ENCODE results near the gene SLIT1. TPM values are rescaled to one million over a fixed set of nuclear protein-coding genes. Genes with fewer than 3 reads are reported as not detected.

SLIT1 gene
- total RNA-seq, 1 donor: not detected

DNA sequence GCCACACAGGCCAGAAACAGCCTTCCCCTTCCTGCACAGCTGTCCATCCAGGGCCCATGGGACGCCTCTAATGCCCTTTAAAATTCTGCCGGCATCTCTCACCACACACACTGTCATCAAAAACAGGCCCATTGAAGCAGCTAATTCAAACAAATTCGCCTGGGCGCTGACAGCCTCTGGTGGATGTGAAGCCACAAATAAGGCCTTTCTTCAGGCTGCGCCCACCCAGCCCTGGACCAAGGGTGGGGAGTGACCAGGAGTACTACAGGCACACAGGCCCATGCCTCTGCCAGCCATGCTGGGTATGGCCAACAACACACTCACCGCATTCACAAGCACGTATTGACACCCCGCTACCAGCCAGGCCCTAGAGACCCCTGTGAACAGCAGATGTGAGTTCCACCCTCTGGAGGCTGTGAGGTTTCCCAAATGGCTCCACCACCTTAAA is 54.6 kb downstream of the SLIT1 start:
- no peaks in the 10 kb centered on the region for H3K4me1 ChIP-seq (ENCODE audit: insufficient read depth, low read length)
- no peak for DNase-seq (ENCODE audit: insufficient read length, low spot score, missing footprints)
- H2AFZ ChIP-seq (ENCODE audit: low read length): no peak overlapping the region
- H4K20me1 ChIP-seq (ENCODE audit: insufficient read depth, low read length): no peaks in the 10 kb centered on the region
- peaks cover 19% of the 10 kb centered on the region for H3K27me3 ChIP-seq (ENCODE audit: insufficient read depth, low read length)
- no peak overlapping the region for H3K4me2 ChIP-seq (ENCODE audit: insufficient read depth, low read length)
- H3K36me3 ChIP-seq (ENCODE audit: insufficient read depth, low read length): no peaks in the 10 kb centered on the region
- TF ChIP-seq, protein P1, sequence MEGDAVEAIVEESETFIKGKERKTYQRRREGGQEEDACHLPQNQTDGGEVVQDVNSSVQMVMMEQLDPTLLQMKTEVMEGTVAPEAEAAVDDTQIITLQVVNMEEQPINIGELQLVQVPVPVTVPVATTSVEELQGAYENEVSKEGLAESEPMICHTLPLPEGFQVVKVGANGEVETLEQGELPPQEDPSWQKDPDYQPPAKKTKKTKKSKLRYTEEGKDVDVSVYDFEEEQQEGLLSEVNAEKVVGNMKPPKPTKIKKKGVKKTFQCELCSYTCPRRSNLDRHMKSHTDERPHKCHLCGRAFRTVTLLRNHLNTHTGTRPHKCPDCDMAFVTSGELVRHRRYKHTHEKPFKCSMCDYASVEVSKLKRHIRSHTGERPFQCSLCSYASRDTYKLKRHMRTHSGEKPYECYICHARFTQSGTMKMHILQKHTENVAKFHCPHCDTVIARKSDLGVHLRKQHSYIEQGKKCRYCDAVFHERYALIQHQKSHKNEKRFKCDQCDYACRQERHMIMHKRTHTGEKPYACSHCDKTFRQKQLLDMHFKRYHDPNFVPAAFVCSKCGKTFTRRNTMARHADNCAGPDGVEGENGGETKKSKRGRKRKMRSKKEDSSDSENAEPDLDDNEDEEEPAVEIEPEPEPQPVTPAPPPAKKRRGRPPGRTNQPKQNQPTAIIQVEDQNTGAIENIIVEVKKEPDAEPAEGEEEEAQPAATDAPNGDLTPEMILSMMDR (IDR thresholded peaks at IDR 0.05; ENCODE audit: extremely low read depth, low read depth, low read length): no peak
- no peaks in the 10 kb centered on the region for H3K9me3 ChIP-seq (ENCODE audit: low read depth, low read length)
- H3K79me2 ChIP-seq (ENCODE audit: insufficient read depth, low read length): no peaks in the 10 kb centered on the region
- H3K27ac ChIP-seq (ENCODE audit: low read depth, low read length): no peak overlapping the region
- H3K4me3 ChIP-seq (ENCODE audit: insufficient read depth, low read length): no peak overlapping the region

DNA sequence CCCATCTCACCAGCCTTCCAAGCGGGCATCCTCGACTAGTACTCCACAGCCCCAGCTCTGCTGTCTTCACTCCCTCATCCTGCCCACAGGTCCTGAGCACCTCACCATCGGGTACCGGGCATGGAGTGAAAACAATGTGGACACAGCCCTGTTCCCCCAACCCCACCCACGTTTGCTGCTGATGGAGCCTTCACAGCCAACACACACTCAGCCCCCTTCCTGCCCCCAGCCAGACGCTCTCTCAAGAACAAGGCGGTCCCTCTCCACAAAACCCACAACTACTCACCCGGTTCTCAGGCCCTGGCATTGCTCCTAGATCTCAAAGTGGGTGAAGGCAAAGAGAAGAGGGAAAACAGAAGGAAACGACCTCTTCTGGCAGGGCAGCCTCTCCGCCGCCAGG is 56.1 kb downstream of the SLIT1 start:
- Histone ChIP-seq H3K4me1 (ENCODE audit: insufficient read depth, low read length) (no peaks in the 10 kb centered on the region), H2AFZ (ENCODE audit: low read length) (no peak overlapping the region), H3K4me3 (ENCODE audit: insufficient read depth, low read length) (no peak overlapping the region), H4K20me1 (ENCODE audit: insufficient read depth, low read length) (no peaks in the 10 kb centered on the region), H3K9me3 (ENCODE audit: low read depth, low read length) (no peaks in the 10 kb centered on the region), H3K27me3 (ENCODE audit: insufficient read depth, low read length) (peaks cover 19% of the 10 kb centered on the region), H3K4me2 (ENCODE audit: insufficient read depth, low read length) (no peak overlapping the region), H3K79me2 (ENCODE audit: insufficient read depth, low read length) (no peaks in the 10 kb centered on the region), H3K36me3 (ENCODE audit: insufficient read depth, low read length) (no peaks in the 10 kb centered on the region), H3K27ac (ENCODE audit: low read depth, low read length) (no peak overlapping the region)
- TF ChIP-seq, protein P1 (IDR thresholded peaks at IDR 0.05; ENCODE audit: extremely low read depth, low read depth, low read length): no peak
- no peak for DNase-seq (ENCODE audit: insufficient read length, low spot score, missing footprints)

DNA sequence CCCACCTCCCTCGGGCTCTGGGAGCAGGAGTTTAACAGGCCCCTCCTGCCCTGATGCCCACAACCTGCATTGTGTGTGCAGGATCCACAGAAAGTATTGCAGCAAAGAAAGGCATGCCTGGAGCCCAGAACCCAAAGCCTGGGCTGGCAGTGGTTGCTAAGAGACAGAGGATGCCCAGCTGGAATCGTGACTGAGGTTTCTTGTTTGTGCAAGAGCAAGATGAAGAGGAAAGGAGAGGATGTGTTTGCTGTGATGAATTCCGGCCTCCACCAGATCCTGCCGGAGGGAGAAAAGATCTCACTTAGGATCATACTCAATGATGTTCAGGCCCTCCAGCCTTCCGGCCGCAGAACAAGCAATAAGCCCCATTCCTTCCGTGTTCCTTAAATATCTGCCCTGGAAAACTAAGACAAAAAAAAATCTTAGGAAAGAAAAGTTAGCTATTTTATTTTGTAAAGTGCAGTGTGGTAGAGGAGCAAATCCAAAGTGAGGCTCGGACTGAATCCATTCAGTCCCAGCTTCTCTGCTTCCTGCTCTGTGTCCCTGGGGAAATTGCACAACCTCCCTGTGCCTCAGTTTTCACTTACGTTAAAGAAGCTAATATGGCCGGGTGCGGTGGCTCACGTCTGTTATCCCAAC is 57.1 kb downstream of the SLIT1 start:
- H3K27ac ChIP-seq (ENCODE audit: low read depth, low read length): no peak overlapping the region
- no peak overlapping the region for H2AFZ ChIP-seq (ENCODE audit: low read length)
- no peaks in the 10 kb centered on the region for H3K36me3 ChIP-seq (ENCODE audit: insufficient read depth, low read length)
- H4K20me1 ChIP-seq (ENCODE audit: insufficient read depth, low read length): no peaks in the 10 kb centered on the region
- H3K27me3 ChIP-seq (ENCODE audit: insufficient read depth, low read length): peaks cover 22% of the 10 kb centered on the region
- no peaks in the 10 kb centered on the region for H3K79me2 ChIP-seq (ENCODE audit: insufficient read depth, low read length)
- no peaks in the 10 kb centered on the region for H3K4me1 ChIP-seq (ENCODE audit: insufficient read depth, low read length)
- no peak for DNase-seq (ENCODE audit: insufficient read length, low spot score, missing footprints)
- TF ChIP-seq, protein P1 (IDR thresholded peaks at IDR 0.05; ENCODE audit: extremely low read depth, low read depth, low read length): no peak
- H3K4me2 ChIP-seq (ENCODE audit: insufficient read depth, low read length): no peak overlapping the region
- H3K4me3 ChIP-seq (ENCODE audit: insufficient read depth, low read length): no peak overlapping the region
- H3K9me3 ChIP-seq (ENCODE audit: low read depth, low read length): no peaks in the 10 kb centered on the region

DNA sequence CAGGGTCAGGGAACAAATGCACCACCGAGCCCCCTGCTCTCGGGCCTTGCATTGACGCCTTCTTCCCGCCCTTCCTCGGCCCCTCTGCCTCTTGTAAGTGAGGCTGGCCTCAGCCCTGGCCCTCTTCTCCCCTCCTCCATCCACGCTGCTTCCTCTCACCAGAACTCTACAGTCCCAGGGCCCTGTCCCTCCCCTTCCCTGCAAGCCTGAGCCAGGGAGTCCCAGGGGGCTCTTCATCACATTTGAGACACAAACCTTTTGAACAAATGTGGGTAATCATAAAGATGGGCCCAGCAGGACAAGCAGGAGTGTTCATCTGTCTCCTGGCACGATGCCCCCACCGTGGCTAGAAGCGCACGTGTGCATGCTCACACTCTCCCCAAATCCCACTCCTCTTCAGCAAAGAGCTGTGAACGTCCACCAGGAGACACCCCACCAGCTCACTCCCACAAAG is 57.7 kb downstream of the SLIT1 start:
- TF ChIP-seq, protein P1 (IDR thresholded peaks at IDR 0.05; ENCODE audit: extremely low read depth, low read depth, low read length): no peak
- Histone ChIP-seq H3K27me3 (ENCODE audit: insufficient read depth, low read length) (peaks cover 23% of the 10 kb centered on the region), H2AFZ (ENCODE audit: low read length) (no peak overlapping the region), H3K79me2 (ENCODE audit: insufficient read depth, low read length) (no peaks in the 10 kb centered on the region), H3K4me2 (ENCODE audit: insufficient read depth, low read length) (no peak overlapping the region), H3K9me3 (ENCODE audit: low read depth, low read length) (no peaks in the 10 kb centered on the region), H3K36me3 (ENCODE audit: insufficient read depth, low read length) (no peaks in the 10 kb centered on the region), H3K27ac (ENCODE audit: low read depth, low read length) (no peak overlapping the region), H4K20me1 (ENCODE audit: insufficient read depth, low read length) (no peaks in the 10 kb centered on the region), H3K4me3 (ENCODE audit: insufficient read depth, low read length) (no peak overlapping the region), H3K4me1 (ENCODE audit: insufficient read depth, low read length) (no peaks in the 10 kb centered on the region)
- DNase-seq (ENCODE audit: insufficient read length, low spot score, missing footprints): no peak

Measured in osteoblast (primary cell).